Measurements from ENCODE around the gene CATSPER2. TPM values are rescaled to one million over a fixed set of nuclear protein-coding genes. Genes with fewer than 3 reads are reported as not detected.
"Not testable (repeated sequence)": the region's sequence is repeated elsewhere in the genome, so short reads cannot be mapped to it uniquely, and the experiment has no call there.

Gene CATSPER2
- 3.1 TPM for total RNA-seq

DNA sequence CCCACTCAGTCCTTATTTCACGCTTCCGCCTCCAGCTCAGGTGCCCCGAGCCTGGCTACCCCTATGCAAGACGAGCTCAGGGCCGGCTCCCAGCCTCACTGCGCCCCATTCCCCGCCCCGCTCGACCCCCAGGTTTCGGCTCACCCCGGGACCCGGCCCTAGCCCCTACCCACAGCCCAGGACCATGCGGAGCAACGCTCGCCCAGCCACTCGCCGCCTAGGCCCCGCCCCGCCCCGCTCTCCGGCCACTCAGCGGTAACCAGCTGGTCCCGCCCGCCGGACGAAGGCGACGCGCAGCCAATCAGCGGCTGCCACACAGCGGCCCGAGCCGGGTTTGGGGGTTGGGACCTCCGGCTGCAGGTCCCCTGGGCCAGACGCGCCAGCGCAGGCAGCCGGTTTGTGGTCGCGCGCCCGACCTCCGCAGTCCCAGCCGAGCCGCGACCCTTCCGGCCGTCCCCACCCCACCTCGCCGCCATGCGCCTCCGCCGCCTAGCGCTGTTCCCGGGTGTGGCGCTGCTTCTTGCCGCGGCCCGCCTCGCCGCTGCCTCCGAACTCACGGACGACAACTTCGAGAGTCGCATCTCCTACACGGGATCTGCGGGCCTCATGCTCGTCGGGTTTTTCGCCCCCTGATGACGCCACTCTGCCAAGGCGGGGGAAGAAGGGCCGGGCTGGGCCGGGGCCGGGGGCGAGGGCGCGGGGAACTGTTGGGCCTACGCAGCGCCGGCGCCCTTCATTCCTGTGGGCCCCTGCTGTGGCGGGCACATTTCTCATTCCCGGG lies at the start of gene CATSPER2:
TSS of gene CATSPER2 (minus strand) at position 196 of the 781 bp plus-strand sequence. CDS start 783 bp downstream, outside the sequence.
- Histone ChIP-seq H3K27me3 (ENCODE audit: control insufficient read depth in 3 of 3, insufficient read depth in 3 of 3, low read length in 3 of 3) (no peaks in the 10 kb centered on the region), H3K4me3 (ENCODE audit: low read length in 3 of 3) (no peak within 1 kb of the TSS), H3K9me3 (ENCODE audit: control insufficient read depth in 3 of 3, low read length in 3 of 3) (no peaks in the 10 kb centered on the region), H3K9ac (ENCODE audit: low read depth in 1 of 3, low read length in 3 of 3) (no peak within 1 kb of the TSS), H3K27ac (ENCODE audit: low read depth, low read length) (no peak within 1 kb of the TSS), H3K36me3 (ENCODE audit: control insufficient read depth in 3 of 3, insufficient read depth in 3 of 3, low read length in 3 of 3) (peaks cover 0 to 10% (median 7%) of the 10 kb centered on the region in 3 donors), H3K4me1 (ENCODE audit: control insufficient read depth in 3 of 3, insufficient read depth in 3 of 3, low read length in 3 of 3) (no peaks in the 10 kb centered on the region)

DNA sequence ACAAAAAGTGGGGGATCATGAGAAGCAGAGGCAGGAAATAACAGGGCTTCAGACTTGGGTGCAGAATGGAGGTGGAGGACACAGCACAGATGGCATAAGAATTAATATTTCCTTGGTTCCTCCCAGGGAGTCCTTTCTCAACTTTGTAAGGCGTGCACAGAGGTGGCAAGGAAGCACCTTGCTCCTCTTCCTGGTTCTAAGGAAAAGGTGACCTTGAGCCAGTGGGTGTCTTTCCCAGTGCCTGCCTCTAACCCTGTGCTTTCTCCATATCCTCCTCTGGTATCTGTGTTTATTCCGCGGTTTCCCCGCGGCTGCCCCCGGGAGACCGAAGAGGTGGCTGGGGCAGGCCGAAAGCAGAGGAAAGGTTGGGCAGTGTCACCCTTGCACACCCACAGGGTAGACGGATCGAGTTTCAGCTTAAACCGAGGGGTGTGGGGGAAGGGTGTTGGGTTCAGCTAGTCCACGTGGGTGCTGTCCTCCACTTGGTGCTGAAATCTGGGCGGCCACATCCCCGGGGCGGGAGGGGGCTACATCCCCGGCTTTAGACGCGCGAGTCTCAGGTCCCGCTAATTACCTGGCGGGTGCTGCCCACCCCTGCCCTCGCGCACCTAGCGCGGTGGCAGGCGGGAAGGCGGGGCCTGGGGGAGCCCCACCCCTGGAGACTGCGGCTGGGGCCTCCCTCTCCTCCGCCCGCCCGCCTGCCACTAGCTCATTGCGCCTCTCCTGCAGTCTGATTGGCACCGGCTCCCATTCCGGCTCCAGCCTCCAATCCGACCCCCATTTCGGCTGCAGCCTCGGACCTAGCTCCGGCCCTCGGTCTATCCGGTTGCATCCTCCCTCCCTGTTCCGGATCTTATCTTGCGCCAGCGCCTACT lies 44.7 kb upstream of the CATSPER2 start, which contains the start of gene CKMT1A:
TSS of gene CKMT1A (plus strand) at position 712 of the 875 bp plus-strand sequence. CDS start 192 bp downstream, outside the sequence.
- H3K9me3 ChIP-seq (ENCODE audit: control insufficient read depth in 3 of 3, low read length in 3 of 3); H3K4me3 ChIP-seq (ENCODE audit: low read length in 3 of 3); H3K9ac ChIP-seq (ENCODE audit: low read depth in 1 of 3, low read length in 3 of 3); H3K27ac ChIP-seq (ENCODE audit: low read depth, low read length); H3K27me3 ChIP-seq (ENCODE audit: control insufficient read depth in 3 of 3, insufficient read depth in 3 of 3, low read length in 3 of 3); H3K4me1 ChIP-seq (ENCODE audit: control insufficient read depth in 3 of 3, insufficient read depth in 3 of 3, low read length in 3 of 3); H3K36me3 ChIP-seq (ENCODE audit: control insufficient read depth in 3 of 3, insufficient read depth in 3 of 3, low read length in 3 of 3): not testable (repeated sequence)

DNA sequence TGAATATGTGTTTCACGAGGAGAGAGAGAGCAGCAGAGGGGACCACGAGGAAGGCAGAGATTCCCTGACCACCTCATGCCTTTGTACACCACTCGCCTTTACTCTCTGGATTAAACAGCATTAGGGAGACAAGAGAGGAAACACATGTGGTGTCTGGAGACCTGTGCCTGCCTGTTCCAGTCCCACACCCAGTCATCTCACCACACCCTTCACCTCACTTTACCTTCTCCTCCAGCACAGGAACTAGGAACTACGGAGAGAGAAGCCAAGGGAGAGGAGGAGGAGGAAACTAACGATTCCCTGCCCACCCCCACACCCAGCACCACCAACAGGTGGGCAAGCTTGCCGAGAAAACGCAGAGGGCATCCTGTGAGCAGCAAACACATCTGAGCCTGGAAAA lies 44.0 kb upstream of the CATSPER2 start:
- H3K27ac ChIP-seq (ENCODE audit: low read depth, low read length), result not testable (repeated sequence)

DNA sequence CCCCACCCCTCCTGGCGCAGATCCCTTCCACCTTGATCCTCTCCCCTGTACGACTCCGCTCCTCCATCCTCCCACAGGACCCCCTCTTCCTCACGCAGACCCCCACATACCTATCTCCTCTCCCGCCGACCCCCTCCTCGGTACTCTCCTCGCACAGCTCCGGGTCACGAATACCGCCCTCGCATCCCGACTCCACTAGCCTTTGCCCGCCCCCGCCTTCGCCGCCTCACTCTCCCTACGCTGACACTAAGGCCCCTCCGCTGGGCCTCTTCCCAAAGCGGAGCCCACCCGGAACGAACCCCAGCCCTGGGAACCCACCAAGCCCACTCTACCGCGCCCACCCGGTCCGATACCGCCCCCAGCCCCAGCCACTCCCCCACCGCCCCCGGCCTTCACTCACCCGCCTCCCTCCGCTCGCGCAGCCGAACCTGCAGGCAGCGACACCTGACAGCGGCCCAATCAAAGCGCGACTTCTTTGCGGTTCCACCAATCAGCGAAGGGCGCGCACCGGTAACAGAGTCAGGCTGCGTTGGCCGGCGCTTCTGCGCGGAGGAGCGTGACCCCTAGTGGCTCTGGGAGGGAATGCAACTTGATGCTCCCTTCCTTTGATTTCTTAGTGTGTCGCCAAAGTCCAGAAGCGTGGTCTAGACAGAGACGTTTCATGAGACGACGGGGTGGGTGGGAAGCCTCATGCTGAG lies 41.1 kb upstream of the CATSPER2 start:
- H3K4me3 ChIP-seq (ENCODE audit: low read length in 3 of 3); H3K9me3 ChIP-seq (ENCODE audit: control insufficient read depth in 3 of 3, low read length in 3 of 3); H3K4me1 ChIP-seq (ENCODE audit: control insufficient read depth in 3 of 3, insufficient read depth in 3 of 3, low read length in 3 of 3); H3K27ac ChIP-seq (ENCODE audit: low read depth, low read length); H3K27me3 ChIP-seq (ENCODE audit: control insufficient read depth in 3 of 3, insufficient read depth in 3 of 3, low read length in 3 of 3); H3K9ac ChIP-seq (ENCODE audit: low read depth in 1 of 3, low read length in 3 of 3); H3K36me3 ChIP-seq (ENCODE audit: control insufficient read depth in 3 of 3, insufficient read depth in 3 of 3, low read length in 3 of 3): not testable (repeated sequence)

More for the DNA sequence above, 44.0 kb upstream of the CATSPER2 start:
- not testable (repeated sequence) for H3K4me1 ChIP-seq (ENCODE audit: control insufficient read depth in 3 of 3, insufficient read depth in 3 of 3, low read length in 3 of 3); H3K27me3 ChIP-seq (ENCODE audit: control insufficient read depth in 3 of 3, insufficient read depth in 3 of 3, low read length in 3 of 3); H3K9ac ChIP-seq (ENCODE audit: low read depth in 1 of 3, low read length in 3 of 3); H3K36me3 ChIP-seq (ENCODE audit: control insufficient read depth in 3 of 3, insufficient read depth in 3 of 3, low read length in 3 of 3); H3K4me3 ChIP-seq (ENCODE audit: low read length in 3 of 3); H3K9me3 ChIP-seq (ENCODE audit: control insufficient read depth in 3 of 3, low read length in 3 of 3)

DNA sequence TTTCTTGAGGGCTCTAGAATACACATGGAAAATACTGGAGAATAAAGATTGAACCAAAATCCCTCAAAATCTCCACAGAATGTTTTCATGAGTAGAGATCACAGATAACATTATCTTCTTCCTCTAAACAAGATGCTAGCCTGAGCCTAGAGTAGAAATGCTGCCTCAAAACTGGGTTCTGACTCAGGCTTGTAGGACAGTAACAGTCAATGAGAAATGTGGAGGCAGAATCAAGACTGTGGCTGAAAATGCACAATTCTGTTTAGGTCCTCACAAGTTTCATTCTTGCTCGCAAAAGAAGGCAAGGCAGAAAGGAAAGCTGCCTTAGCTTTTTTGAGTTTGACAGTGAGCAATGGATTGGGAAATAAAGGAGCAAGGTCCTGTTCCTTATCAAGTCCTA lies 25.5 kb upstream of the CATSPER2 start:
- not testable (repeated sequence) for H3K36me3 ChIP-seq (ENCODE audit: control insufficient read depth in 3 of 3, insufficient read depth in 3 of 3, low read length in 3 of 3); H3K27ac ChIP-seq (ENCODE audit: low read depth, low read length); H3K27me3 ChIP-seq (ENCODE audit: control insufficient read depth in 3 of 3, insufficient read depth in 3 of 3, low read length in 3 of 3); H3K9me3 ChIP-seq (ENCODE audit: control insufficient read depth in 3 of 3, low read length in 3 of 3); H3K9ac ChIP-seq (ENCODE audit: low read depth in 1 of 3, low read length in 3 of 3); H3K4me3 ChIP-seq (ENCODE audit: low read length in 3 of 3); H3K4me1 ChIP-seq (ENCODE audit: control insufficient read depth in 3 of 3, insufficient read depth in 3 of 3, low read length in 3 of 3)

DNA sequence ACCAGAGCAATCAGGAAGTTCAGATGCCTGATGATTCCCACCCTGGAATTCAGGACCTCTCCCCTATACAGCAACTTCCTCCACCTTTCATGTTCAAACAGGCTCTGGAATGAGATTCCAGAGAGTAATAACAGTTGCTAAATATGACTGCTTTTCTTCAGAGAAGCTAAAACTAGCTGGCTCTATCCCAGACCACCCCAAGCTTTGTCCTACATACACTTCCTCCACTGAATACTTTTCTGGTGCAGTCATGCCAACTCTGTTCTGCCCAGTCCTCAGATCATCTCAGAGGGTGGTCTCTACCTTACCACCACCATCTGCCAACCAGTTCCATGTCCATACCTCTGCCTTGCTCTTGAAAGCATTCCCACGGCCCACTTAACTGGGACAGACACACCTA lies 17.5 kb upstream of the CATSPER2 start:
- H3K27me3 ChIP-seq (ENCODE audit: control insufficient read depth in 3 of 3, insufficient read depth in 3 of 3, low read length in 3 of 3); H3K9ac ChIP-seq (ENCODE audit: low read depth in 1 of 3, low read length in 3 of 3); H3K36me3 ChIP-seq (ENCODE audit: control insufficient read depth in 3 of 3, insufficient read depth in 3 of 3, low read length in 3 of 3); H3K9me3 ChIP-seq (ENCODE audit: control insufficient read depth in 3 of 3, low read length in 3 of 3); H3K4me1 ChIP-seq (ENCODE audit: control insufficient read depth in 3 of 3, insufficient read depth in 3 of 3, low read length in 3 of 3); H3K4me3 ChIP-seq (ENCODE audit: low read length in 3 of 3); H3K27ac ChIP-seq (ENCODE audit: low read depth, low read length): not testable (repeated sequence)

DNA sequence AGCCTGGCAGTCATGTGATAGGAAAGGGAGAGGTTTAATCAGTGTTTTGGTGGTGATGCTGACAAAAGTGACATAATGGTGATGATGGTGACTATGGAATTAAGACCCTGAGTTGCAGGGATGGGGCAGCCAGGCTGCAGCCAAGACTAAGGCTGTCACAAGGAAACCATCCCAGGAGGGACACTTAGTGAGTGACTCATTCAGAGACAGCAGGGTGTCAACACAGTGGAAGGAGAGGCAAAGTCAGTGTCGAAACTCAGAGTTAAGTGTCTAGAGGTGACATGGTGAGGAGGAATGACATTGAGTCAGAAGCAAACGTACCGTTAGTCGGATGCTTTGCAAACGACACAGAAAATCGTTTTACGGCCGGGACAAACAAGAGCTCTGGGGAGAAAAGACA lies 14.7 kb upstream of the CATSPER2 start:
- not testable (repeated sequence) for H3K27ac ChIP-seq (ENCODE audit: low read depth, low read length); H3K9me3 ChIP-seq (ENCODE audit: control insufficient read depth in 3 of 3, low read length in 3 of 3); H3K36me3 ChIP-seq (ENCODE audit: control insufficient read depth in 3 of 3, insufficient read depth in 3 of 3, low read length in 3 of 3); H3K4me1 ChIP-seq (ENCODE audit: control insufficient read depth in 3 of 3, insufficient read depth in 3 of 3, low read length in 3 of 3); H3K27me3 ChIP-seq (ENCODE audit: control insufficient read depth in 3 of 3, insufficient read depth in 3 of 3, low read length in 3 of 3); H3K4me3 ChIP-seq (ENCODE audit: low read length in 3 of 3); H3K9ac ChIP-seq (ENCODE audit: low read depth in 1 of 3, low read length in 3 of 3)

DNA sequence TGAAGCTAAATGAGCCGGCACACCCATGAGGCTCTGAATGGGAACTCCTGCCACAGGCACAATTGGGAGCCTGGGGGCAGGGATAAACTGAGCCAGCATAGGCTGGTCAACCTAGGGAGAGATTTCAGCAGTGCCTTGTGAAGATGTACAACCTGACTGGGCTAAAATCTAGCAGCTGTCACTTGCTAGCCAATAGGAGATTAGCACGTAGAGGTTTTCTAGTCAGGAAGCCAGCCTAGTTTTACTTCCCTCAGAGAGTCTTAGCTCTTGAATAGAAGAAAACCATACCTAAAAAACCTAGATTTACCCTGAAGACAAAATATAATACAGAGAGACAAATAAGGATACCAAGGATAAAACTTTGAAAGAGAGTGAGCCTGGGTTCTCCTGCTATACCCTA lies 13.6 kb upstream of the CATSPER2 start:
- not testable (repeated sequence) for H3K4me3 ChIP-seq (ENCODE audit: low read length in 3 of 3); H3K9me3 ChIP-seq (ENCODE audit: control insufficient read depth in 3 of 3, low read length in 3 of 3); H3K4me1 ChIP-seq (ENCODE audit: control insufficient read depth in 3 of 3, insufficient read depth in 3 of 3, low read length in 3 of 3); H3K36me3 ChIP-seq (ENCODE audit: control insufficient read depth in 3 of 3, insufficient read depth in 3 of 3, low read length in 3 of 3); H3K27me3 ChIP-seq (ENCODE audit: control insufficient read depth in 3 of 3, insufficient read depth in 3 of 3, low read length in 3 of 3); H3K27ac ChIP-seq (ENCODE audit: low read depth, low read length); H3K9ac ChIP-seq (ENCODE audit: low read depth in 1 of 3, low read length in 3 of 3)

DNA sequence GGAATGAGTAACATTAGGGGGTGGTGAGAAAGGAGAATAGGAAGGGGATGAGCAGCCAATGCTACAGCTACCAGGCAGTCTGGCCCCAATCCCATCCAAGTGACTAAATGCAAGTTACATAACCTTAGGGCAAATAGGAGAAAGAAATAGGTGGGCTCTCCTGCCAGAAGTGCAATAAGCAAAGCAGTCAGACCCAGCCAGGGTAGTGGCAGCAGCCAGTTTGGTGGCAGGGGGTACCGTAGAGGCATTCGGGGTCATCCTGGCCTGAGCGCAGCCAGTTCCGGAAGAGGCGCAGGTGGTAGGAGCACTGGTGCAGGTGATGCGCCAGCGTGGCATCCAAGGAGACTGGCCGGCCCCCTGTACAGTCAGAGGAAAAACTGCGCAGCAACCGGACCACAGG lies 11.1 kb upstream of the CATSPER2 start:
- H3K9ac ChIP-seq (ENCODE audit: low read depth in 1 of 3, low read length in 3 of 3); H3K27me3 ChIP-seq (ENCODE audit: control insufficient read depth in 3 of 3, insufficient read depth in 3 of 3, low read length in 3 of 3); H3K9me3 ChIP-seq (ENCODE audit: control insufficient read depth in 3 of 3, low read length in 3 of 3); H3K4me1 ChIP-seq (ENCODE audit: control insufficient read depth in 3 of 3, insufficient read depth in 3 of 3, low read length in 3 of 3); H3K4me3 ChIP-seq (ENCODE audit: low read length in 3 of 3); H3K27ac ChIP-seq (ENCODE audit: low read depth, low read length); H3K36me3 ChIP-seq (ENCODE audit: control insufficient read depth in 3 of 3, insufficient read depth in 3 of 3, low read length in 3 of 3): not testable (repeated sequence)
